H9 (cell line): ENCODE results near the gene CTNNA3. TPM values are rescaled to one million over a fixed set of nuclear protein-coding genes. Genes with fewer than 3 reads are reported as not detected.

Experiments used
- DNase-seq: peaks from one replicate; pipeline ENCODE4 v3.0.0-alpha.2; 2017
- H2AFZ ChIP-seq: one replicate; pipeline ENCODE4 v1.6.1; 2013; ENCODE audit warnings: mild to moderate bottlenecking, low read length, control low read depth, moderate library complexity
- H2AK5ac ChIP-seq: 2 replicates; pipeline ENCODE4 v1.6.1; 2013; ENCODE audit warnings: low read length, control low read depth, mixed read lengths; ENCODE audit not compliant: insufficient read length
- H2BK120ac ChIP-seq: one replicate; pipeline ENCODE4 v1.6.1; 2013; ENCODE audit warnings: low read depth, mild to moderate bottlenecking, low read length, control low read depth, inconsistent platforms; ENCODE audit not compliant: poor library complexity, severe bottlenecking
- H2BK12ac ChIP-seq: 2 replicates; pipeline ENCODE4 v1.6.1; 2013; ENCODE audit warnings: low read length, control low read depth, mixed read lengths, low read depth; ENCODE audit not compliant: insufficient read length
- H2BK15ac ChIP-seq: 2 replicates; pipeline ENCODE4 v1.6.1; 2013; ENCODE audit warnings: low read depth, low read length, control low read depth
- H2BK20ac ChIP-seq: one replicate; pipeline ENCODE4 v1.6.1; 2013; ENCODE audit warnings: low read depth, mild to moderate bottlenecking, low read length, control low read depth, inconsistent platforms; ENCODE audit not compliant: poor library complexity, severe bottlenecking
- H2BK5ac ChIP-seq: 2 replicates; pipeline ENCODE4 v1.6.1; 2013; ENCODE audit warnings: low read length, control low read depth, mixed read lengths; ENCODE audit not compliant: insufficient read length
- H3K14ac ChIP-seq: 2 replicates; pipeline ENCODE4 v1.6.1; 2013; ENCODE audit warnings: low read length, control low read depth; ENCODE audit not compliant: insufficient read depth
- H3K18ac ChIP-seq: 2 replicates; pipeline ENCODE4 v1.6.1; 2013; ENCODE audit warnings: low read depth, mild to moderate bottlenecking, mixed read lengths, low read length, control low read depth; ENCODE audit not compliant: insufficient read length
- H3K23ac ChIP-seq: 2 replicates; pipeline ENCODE4 v1.6.1; 2013; ENCODE audit warnings: low read length, control low read depth, mixed read lengths, low read depth; ENCODE audit not compliant: insufficient read length
- H3K23me2 ChIP-seq: 2 replicates; pipeline ENCODE4 v1.6.1; 2013; ENCODE audit warnings: low read depth, mild to moderate bottlenecking, mixed read lengths, low read length, control low read depth; ENCODE audit not compliant: insufficient read length, poor library complexity, severe bottlenecking
- H3K27ac ChIP-seq: 2 replicates; pipeline ENCODE4 v1.5.1; 2013; ENCODE audit warnings: low read length, control low read depth, mixed read lengths, low read depth; ENCODE audit not compliant: insufficient read length
- H3K27me3 ChIP-seq: 2 replicates; pipeline ENCODE4 v1.6.1; 2013; ENCODE audit warnings: low read length, control low read depth, inconsistent platforms; ENCODE audit not compliant: insufficient read depth
- H3K4ac ChIP-seq: 2 replicates; pipeline ENCODE4 v1.6.1; 2013; ENCODE audit warnings: low read depth, mild to moderate bottlenecking, control low read depth, inconsistent platforms, low read length, moderate library complexity
- H3K4me1 ChIP-seq: 2 replicates; pipeline ENCODE4 v1.6.1; 2013; ENCODE audit warnings: low read length, control low read depth, inconsistent platforms; ENCODE audit not compliant: insufficient read depth
- H3K4me2 ChIP-seq: 2 replicates; pipeline ENCODE4 v1.6.1; 2013; ENCODE audit warnings: low read length, control low read depth, mixed read lengths; ENCODE audit not compliant: insufficient read length, insufficient read depth
- H3K56ac ChIP-seq: 2 replicates; pipeline ENCODE4 v1.6.1; 2013; ENCODE audit warnings: low read depth, mild to moderate bottlenecking, mixed read lengths, low read length, control low read depth; ENCODE audit not compliant: insufficient read length
- H3K79me1 ChIP-seq: 2 replicates; pipeline ENCODE4 v1.6.1; 2013; ENCODE audit warnings: low read depth, mild to moderate bottlenecking, moderate library complexity, low read length, control low read depth, inconsistent platforms; ENCODE audit not compliant: insufficient read depth, poor library complexity, severe bottlenecking
- H3K79me2 ChIP-seq: 2 replicates; pipeline ENCODE4 v1.6.1; 2013; ENCODE audit warnings: low read length, control low read depth, inconsistent platforms; ENCODE audit not compliant: insufficient read depth
- H3K9ac ChIP-seq: 2 replicates; pipeline ENCODE4 v1.6.1; 2013; ENCODE audit warnings: low read length, control low read depth, mixed read lengths; ENCODE audit not compliant: insufficient read length; ENCODE audit errors: extremely low read depth
- H3K9me3 ChIP-seq: one replicate; pipeline ENCODE4 v1.6.1; 2013; ENCODE audit warnings: low read depth, low read length, inconsistent platforms; ENCODE audit not compliant: control insufficient read depth
- H3T11ph ChIP-seq: one replicate; pipeline ENCODE4 v1.6.1; 2013; ENCODE audit warnings: mild to moderate bottlenecking, low read length, control low read depth, inconsistent platforms
- H4K20me1 ChIP-seq: one replicate; pipeline ENCODE4 v1.6.1; 2013; ENCODE audit not compliant: control insufficient read depth, insufficient read length, insufficient read depth
- H4K5ac ChIP-seq: 2 replicates; pipeline ENCODE4 v1.6.1; 2013; ENCODE audit warnings: low read depth, mild to moderate bottlenecking, mixed read lengths, low read length, control low read depth; ENCODE audit not compliant: insufficient read length
- H4K8ac ChIP-seq: replicated peaks from 2 replicates; pipeline ENCODE4 v1.6.1; 2013; ENCODE audit warnings: low read length, control low read depth, mixed read lengths, low read depth; ENCODE audit not compliant: insufficient read length
- H4K91ac ChIP-seq: 2 replicates; pipeline ENCODE4 v1.6.1; 2013; ENCODE audit warnings: low read depth, mild to moderate bottlenecking, moderate library complexity, mixed read lengths, low read length, control low read depth; ENCODE audit not compliant: insufficient read length
- H3K27ac Mint-ChIP-seq, 3 experiments: 2 replicates in 2 of 3; 3 replicates in 1 of 3; pipeline ENCODE4 v1.8.0; 2020 to 2021; ENCODE audit warnings: mixed read lengths in 3 of 3, mild to moderate bottlenecking in 1 of 3, moderate library complexity in 1 of 3
- H3K27me3 Mint-ChIP-seq: 2 replicates; pipeline ENCODE4 v1.8.0; 2021; ENCODE audit warnings: low read depth, mild to moderate bottlenecking, moderate library complexity, mixed read lengths
- H3K36me3 Mint-ChIP-seq, 3 experiments: 2 replicates in 2 of 3; 3 replicates in 1 of 3; pipeline ENCODE4 v1.8.0; 2020 to 2021; ENCODE audit warnings: low read depth in 3 of 3, mixed read lengths in 3 of 3; ENCODE audit not compliant: insufficient read depth in 1 of 3
- H3K4me1 Mint-ChIP-seq, 2 experiments: 2 replicates each; pipeline ENCODE4 v1.8.0; 2020; ENCODE audit warnings: mixed read lengths in 2 of 2
- H3K4me3 Mint-ChIP-seq, 2 experiments: 2 replicates in 1 of 2; 3 replicates in 1 of 2; pipeline ENCODE4 v1.8.0; 2020 to 2021; ENCODE audit warnings: mild to moderate bottlenecking in 2 of 2, mixed read lengths in 2 of 2, moderate library complexity in 1 of 2
- H3K9me3 Mint-ChIP-seq, 2 experiments: 2 replicates in 1 of 2; 3 replicates in 1 of 2; pipeline ENCODE4 v1.8.0; 2020; ENCODE audit warnings: mild to moderate bottlenecking in 2 of 2, mixed read lengths in 2 of 2, moderate library complexity in 1 of 2
- CTCF ChIP-seq: fragments of 200-600 bp; sonication (generic); conservative IDR thresholded peaks from 3 replicates; pipeline ENCODE4 v1.8.0; 2021; ENCODE audit warnings: antibody characterized with exemption, mild to moderate bottlenecking
- WGBS: extraction: QIAGEN DNeasy Blood & Tissue Kit; methylation state at CpG from one replicate; pipeline ENCODE4 v1.1.7; 2013; ENCODE audit warnings: missing lambda C conversion rate, low lambda C conversion rate, mixed read lengths; ENCODE audit not compliant: insufficient read length; ENCODE audit errors: extremely low coverage; 5-methylcytosine and 5-hydroxymethylcytosine counted together
- total RNA-seq: library from RNA; stranded (reverse); gene quantifications from 2 replicates; pipeline ENCODE4 v1.2.1, GENCODE V29; 2021

The CTNNA3 gene
- total RNA-seq, 1 experiment from 2014 or later, result 3.3 TPM

- no peak for TF ChIP-seq CTCF
- Histone ChIP-seq H3K23me2 (no peaks in the 10 kb centered on the region), H3T11ph (no peak overlapping the region), H3K27ac (no peak overlapping the region), H4K5ac (no peak overlapping the region), H2BK5ac (no peak overlapping the region), H2AFZ (no peak overlapping the region), H3K4me2 (no peak overlapping the region), H3K4me1 (no peaks in the 10 kb centered on the region), H3K14ac (no peak overlapping the region), H2BK20ac (no peak overlapping the region), H3K23ac (no peak overlapping the region), H2BK12ac (no peak overlapping the region), H3K18ac (no peak overlapping the region), H3K79me1 (no peaks in the 10 kb centered on the region), H2AK5ac (no peak overlapping the region), H3K9ac (no peak overlapping the region), H3K4ac (no peak overlapping the region), H4K8ac (no peak overlapping the region), H3K27me3 (no peaks in the 10 kb centered on the region), H3K79me2 (no peaks in the 10 kb centered on the region), H3K9me3 (no peaks in the 10 kb centered on the region), H4K20me1 (no peaks in the 10 kb centered on the region), H3K56ac (no peak overlapping the region), H2BK120ac (no peak overlapping the region), H4K91ac (no peak overlapping the region), H2BK15ac (no peak overlapping the region)
- no peak overlapping the region for H3K27ac Mint-ChIP-seq
- no peaks in the 10 kb centered on the region for H3K4me1 Mint-ChIP-seq
- no CpG with 5 or more reads among the region's 3 CpGs for WGBS
- no peak overlapping the region for H3K4me3 Mint-ChIP-seq
- no peak for DNase-seq
- H3K9me3 Mint-ChIP-seq, result no peaks in the 10 kb centered on the region
- no peaks in the 10 kb centered on the region; the same call in 1 of the 2 replicates for H3K27me3 Mint-ChIP-seq
- H3K36me3 Mint-ChIP-seq, result no peaks in the 10 kb centered on the region
These were observed 1750.9 kb downstream of the CTNNA3 start for GRCh38 chr10:65945061-65945460.
